Esophagus squamous epithelium (tissue), 5 donors: Measurements from ENCODE around the gene SCMH1. TPM values are rescaled to one million over a fixed set of nuclear protein-coding genes. Genes with fewer than 3 reads are reported as not detected.

Experiments used
- DNase-seq: peaks from one replicate; lab custom pipeline; 2025; lab: John Stamatoyannopoulos, UW
- H3K27ac ChIP-seq, 4 donors: fragments of 200-600 bp; sonication (generic); one replicate each; pipeline ENCODE4 v1.5.1; 2016 to 2019; ENCODE audit warnings: mild to moderate bottlenecking in 1 of 4
- H3K27me3 ChIP-seq, 4 donors: fragments of 200-600 bp; sonication (generic); 1 replicate in 3 of 4; 2 replicates in 1 of 4; pipeline versions ENCODE4 v1.5.1 to v1.6.0; 2017 to 2021; ENCODE audit warnings: antibody characterized with exemption in 1 of 4
- H3K36me3 ChIP-seq, 3 donors: fragments of 200-600 bp; sonication (generic); one replicate each; pipeline ENCODE4 v1.5.1; 2016 to 2019
- H3K4me1 ChIP-seq, 3 donors: fragments of 200-600 bp; sonication (generic); one replicate each; pipeline ENCODE4 v1.5.1; 2017 to 2019
- H3K4me3 ChIP-seq, 4 donors: fragments of 200-600 bp; sonication (generic); 1 replicate in 3 of 4; 2 replicates in 1 of 4; pipeline ENCODE4 v1.5.1; 2016 to 2019; ENCODE audit warnings: mild to moderate bottlenecking in 2 of 4, moderate library complexity in 1 of 4
- H3K9me3 ChIP-seq, 3 donors: fragments of 200-600 bp; sonication (generic); one replicate each; pipeline ENCODE4 v1.5.1; 2016 to 2019
- CTCF ChIP-seq, 6 experiments: fragments of 450-650 bp in 4 of 6; fragments of 200-600 bp in 2 of 6; sonication (generic) in 2 of 6; IDR thresholded peaks; one replicate each; pipeline ENCODE4 v1.5.1; 2016 to 2019; ENCODE audit warnings: antibody characterized with exemption in 6 of 6, mild to moderate bottlenecking in 4 of 6, moderate library complexity in 4 of 6
- POLR2A ChIP-seq, 4 donors: fragments of 450-650 bp; IDR thresholded peaks; one replicate each; pipeline ENCODE4 v1.6.1; 2017; ENCODE audit warnings: antibody characterized with exemption in 4 of 4, mild to moderate bottlenecking in 4 of 4, moderate library complexity in 3 of 4
- WGBS, 2 donors: methylation state at CpG; one replicate each; pipeline ENCODE4 v1.1.5; 2018; 5-methylcytosine and 5-hydroxymethylcytosine counted together
- intact Hi-C: fragments of 100-400 bp; cut with DNase I; formaldehyde crosslinking; loops from one replicate; pipeline ENCODE4 v1.15.0; 2022
- total RNA-seq, 4 donors: library from RNA; depleted of rRNA; stranded (reverse); fragments of >200 nt; gene quantifications; one replicate each; pipeline ENCODE4 v1.1.0, GENCODE V29; 2016
- donor health status: DM: yes; HTN: yes; CAD: no.

Gene SCMH1
- total RNA-seq, 4 donors from 2014 or later: 4.4 to 46.9 (median 16.3) TPM

- peaks cover 0 to 18% (median 0%) of the 10 kb centered on the region in 3 donors for H3K4me1 ChIP-seq
- WGBS, 2 donors: 33 to 35% methylated on average over 3 of the region's 3 CpGs
- H3K27ac ChIP-seq: no peak overlapping the region
- no peak for TF ChIP-seq POLR2A (IDR thresholded peaks at IDR 0.05)
- TF ChIP-seq CTCF (IDR thresholded peaks at IDR 0.05): no peak
- no peaks in the 10 kb centered on the region for H3K36me3 ChIP-seq
- H3K27me3 ChIP-seq: no peaks in the 10 kb centered on the region
- no peaks in the 10 kb centered on the region for H3K9me3 ChIP-seq
- H3K4me3 ChIP-seq: no peak overlapping the region
- intact Hi-C loops: no loop called here
- no peak for DNase-seq
These were observed 15.2 kb downstream of the SCMH1 start for GRCh38 chr1:41226815-41227434.

GRCh38 chr1:41225495-41225894, 16.6 kb downstream of the SCMH1 start:
- H3K27me3 ChIP-seq: no peaks in the 10 kb centered on the region
- DNase-seq: no peak
- H3K4me3 ChIP-seq: no peak overlapping the region
- H3K4me1 ChIP-seq: peaks cover 0 to 19% (median 0%) of the 10 kb centered on the region in 3 donors
- intact Hi-C loops: no loop called here
- WGBS, 2 donors: 81 to 93% methylated on average over 3 of the region's 3 CpGs
- H3K9me3 ChIP-seq: no peaks in the 10 kb centered on the region
- no peaks in the 10 kb centered on the region for H3K36me3 ChIP-seq
- no peak overlapping the region for H3K27ac ChIP-seq
- TF ChIP-seq CTCF (IDR thresholded peaks at IDR 0.05): no peak
- no peak for TF ChIP-seq POLR2A (IDR thresholded peaks at IDR 0.05)

GRCh38 chr1:41222496-41222895, 19.6 kb downstream of the SCMH1 start:
- H3K4me3 ChIP-seq: no peak overlapping the region
- no peak overlapping the region for H3K27ac ChIP-seq
- WGBS, 2 donors: 50 to 57% methylated on average over 2 of the region's 2 CpGs
- no peak for DNase-seq
- no peaks in the 10 kb centered on the region for H3K27me3 ChIP-seq
- H3K4me1 ChIP-seq: peaks cover 0 to 19% (median 0%) of the 10 kb centered on the region in 3 donors
- intact Hi-C loops: no loop called here
- peaks cover 0 to 10% (median 7%) of the 10 kb centered on the region in 3 donors for H3K9me3 ChIP-seq
- H3K36me3 ChIP-seq: peaks cover 0 to 21% (median 0%) of the 10 kb centered on the region in 3 donors
- no peak for TF ChIP-seq POLR2A (IDR thresholded peaks at IDR 0.05)
- TF ChIP-seq CTCF (IDR thresholded peaks at IDR 0.05): no peak

GRCh38 chr1:41221995-41222394, 20.1 kb downstream of the SCMH1 start:
- Histone ChIP-seq H3K27me3 (no peaks in the 10 kb centered on the region), H3K27ac (no peak overlapping the region), H3K4me1 (peaks cover 0 to 14% (median 0%) of the 10 kb centered on the region in 3 donors), H3K36me3 (peaks cover 0 to 25% (median 0%) of the 10 kb centered on the region in 3 donors), H3K4me3 (no peak overlapping the region), H3K9me3 (peaks cover 0 to 10% (median 10%) of the 10 kb centered on the region in 3 donors)
- no peak for DNase-seq
- TF ChIP-seq CTCF (IDR thresholded peaks at IDR 0.05) (no peak), POLR2A (IDR thresholded peaks at IDR 0.05) (no peak)
- intact Hi-C loops: no loop called here

- WGBS, 2 donors: 92 to 100% methylated on average over 1 of the region's 1 CpG
- Histone ChIP-seq H3K27me3 (no peaks in the 10 kb centered on the region), H3K27ac (no peak overlapping the region), H3K36me3 (peaks cover 0 to 25% (median 0%) of the 10 kb centered on the region in 3 donors), H3K9me3 (peaks cover 0 to 10% (median 10%) of the 10 kb centered on the region in 3 donors), H3K4me3 (no peak overlapping the region), H3K4me1 (peaks cover 0 to 9% (median 0%) of the 10 kb centered on the region in 3 donors)
- DNase-seq: no peak
- intact Hi-C loops: no loop called here
- TF ChIP-seq POLR2A (IDR thresholded peaks at IDR 0.05): no peak
- no peak for TF ChIP-seq CTCF (IDR thresholded peaks at IDR 0.05)
These were observed 24.0 kb downstream of the SCMH1 start for GRCh38 chr1:41218152-41218551.
